Activated CD4-positive, alpha-beta memory T cell treated with anti-CD3 and anti-CD28 coated beads for 36 hours (primary cell): ENCODE results near the gene CDH24. TPM values are rescaled to one million over a fixed set of nuclear protein-coding genes. Genes with fewer than 3 reads are reported as not detected.

Source experiments
- CTCF ChIA-PET: fragments of 350-600 bp; sonication (Branson Sonifier 250); formaldehyde crosslinking; loops from one replicate; lab custom pipeline; 2021; ENCODE audit warnings: antibody characterized with exemption, inconsistent platforms; lab: Charles Lee
- POLR2A ChIA-PET: fragments of 350-600 bp; sonication (Branson Sonifier 250); formaldehyde crosslinking; loops from one replicate; lab custom pipeline; 2021; ENCODE audit warnings: antibody characterized with exemption; lab: Charles Lee
- DNase-seq: peaks from one replicate; pipeline ENCODE4 v3.0.0-alpha.2; 2020
- H3K27ac Mint-ChIP-seq: one replicate; pipeline ENCODE4 v1.8.0; 2021; ENCODE audit warnings: mixed read lengths
- H3K27me3 Mint-ChIP-seq: one replicate; pipeline ENCODE4 v1.8.0; 2021; ENCODE audit warnings: mixed read lengths
- H3K36me3 Mint-ChIP-seq: one replicate; pipeline ENCODE4 v1.8.0; 2021; ENCODE audit warnings: mixed read lengths
- H3K4me1 Mint-ChIP-seq: one replicate; pipeline ENCODE4 v1.8.0; 2021; ENCODE audit warnings: low read depth, mixed read lengths
- H3K4me3 Mint-ChIP-seq: one replicate; pipeline ENCODE4 v1.8.0; 2021; ENCODE audit warnings: mild to moderate bottlenecking, mixed read lengths
- H3K9me3 Mint-ChIP-seq: one replicate; pipeline ENCODE4 v1.8.0; 2021; ENCODE audit warnings: mixed read lengths
- intact Hi-C: fragments of 100-400 bp; cut with micrococcal nuclease; formaldehyde crosslinking; loops from one replicate; pipeline ENCODE4 v1.15.1; 2023
- total RNA-seq, 2 experiments: library from RNA; stranded (reverse); gene quantifications; one replicate each; pipeline ENCODE4 v1.2.3, GENCODE V29; 2021

The CDH24 gene
- total RNA-seq, 2 experiments from 2014 or later = 1.00 to 1.1 TPM

- Mint-ChIP-seq H3K27ac (no peak overlapping the region), H3K4me3 (no peak overlapping the region)
Observed at GRCh38 chr14:23097786-23098185, 40.5 kb upstream of the CDH24 start.

GRCh38 chr14:23095196-23096108 is 38.1 kb upstream of the CDH24 start, which contains the start of gene C14orf119:
TSS of gene C14orf119 (plus strand) at chr14:23095505. CDS start at chr14:23097659, 2,154 bp downstream.
- no peaks in the 10 kb centered on the region for H3K27me3 Mint-ChIP-seq
- H3K4me1 Mint-ChIP-seq = peaks cover 40% of the 10 kb centered on the region
- CTCF ChIA-PET = interaction anchor here (0.6 to 3.4 kb wide), 20 partner anchors 10 to 231 kb away, joined by 3 to 64 read pairs (median 6); partner anchors contain the start of genes CDH24 and PABPN1
- H3K36me3 Mint-ChIP-seq = peaks cover 40% of the 10 kb centered on the region
- no peak within 1 kb of the TSS for H3K27ac Mint-ChIP-seq
- intact Hi-C loops = loop anchor here (1.0 to 2.0 kb wide), 7 partner anchors 10 to 457 kb away; partner anchors contain the start of genes PABPN1 and PSMB5
- no peaks in the 10 kb centered on the region for H3K9me3 Mint-ChIP-seq
- POLR2A ChIA-PET = interaction anchor here (0.6 to 2.1 kb wide), 14 partner anchors 10 to 251 kb away, joined by 3 to 17 read pairs (median 5); partner anchors contain the start of genes HOMEZ, LRP10, PABPN1 and PPP1R3E
- no peak within 1 kb of the TSS for H3K4me3 Mint-ChIP-seq
- peak; percentile 100 for DNase-seq

More at GRCh38 chr14:23097786-23098185, 40.5 kb upstream of the CDH24 start:
- ChIA-PET POLR2A (interaction anchor here (0.9 to 1.4 kb wide), 2 partner anchors 64 to 204 kb away, joined by 3 to 5 read pairs; partner anchors contain the start of gene PSMB5), CTCF (interaction anchor here (0.6 to 1.9 kb wide), 6 partner anchors 12 to 111 kb away, joined by 3 to 14 read pairs (median 7); no protein-coding TSS in a partner anchor)
- Mint-ChIP-seq H3K9me3 (no peaks in the 10 kb centered on the region), H3K4me1 (peaks cover 27% of the 10 kb centered on the region), H3K36me3 (peaks cover 29% of the 10 kb centered on the region), H3K27me3 (no peaks in the 10 kb centered on the region)
- no peak for DNase-seq
- intact Hi-C loops = no loop called here

- H3K27me3 Mint-ChIP-seq = no peaks in the 10 kb centered on the region
- peak; percentile 81 for DNase-seq
- peaks cover 48% of the 10 kb centered on the region for H3K36me3 Mint-ChIP-seq
- ChIA-PET CTCF (interaction anchor here (0.6 to 3.4 kb wide), 18 partner anchors 9 to 232 kb away, joined by 3 to 64 read pairs (median 6); partner anchors contain the start of genes CDH24 and PABPN1), POLR2A (interaction anchor here (0.6 to 2.1 kb wide), 13 partner anchors 9 to 251 kb away, joined by 3 to 17 read pairs (median 6); partner anchors contain the start of genes HOMEZ, LRP10, PABPN1 and PPP1R3E)
- no peak within 1 kb of the TSS for H3K4me3 Mint-ChIP-seq
- H3K9me3 Mint-ChIP-seq = no peaks in the 10 kb centered on the region
- peaks cover 44% of the 10 kb centered on the region for H3K4me1 Mint-ChIP-seq
- intact Hi-C loops = loop anchor here (1.0 to 2.0 kb wide), 7 partner anchors 9 to 458 kb away; partner anchors contain the start of genes PABPN1 and PSMB5
- no peak within 1 kb of the TSS for H3K27ac Mint-ChIP-seq
Observed at GRCh38 chr14:23094666-23095195, 37.4 kb upstream of the CDH24 start, which contains the start of gene ACIN1. TSS of gene ACIN1 (minus strand) at chr14:23095136. CDS start at chr14:23095112, 24 bp downstream.

DNA sequence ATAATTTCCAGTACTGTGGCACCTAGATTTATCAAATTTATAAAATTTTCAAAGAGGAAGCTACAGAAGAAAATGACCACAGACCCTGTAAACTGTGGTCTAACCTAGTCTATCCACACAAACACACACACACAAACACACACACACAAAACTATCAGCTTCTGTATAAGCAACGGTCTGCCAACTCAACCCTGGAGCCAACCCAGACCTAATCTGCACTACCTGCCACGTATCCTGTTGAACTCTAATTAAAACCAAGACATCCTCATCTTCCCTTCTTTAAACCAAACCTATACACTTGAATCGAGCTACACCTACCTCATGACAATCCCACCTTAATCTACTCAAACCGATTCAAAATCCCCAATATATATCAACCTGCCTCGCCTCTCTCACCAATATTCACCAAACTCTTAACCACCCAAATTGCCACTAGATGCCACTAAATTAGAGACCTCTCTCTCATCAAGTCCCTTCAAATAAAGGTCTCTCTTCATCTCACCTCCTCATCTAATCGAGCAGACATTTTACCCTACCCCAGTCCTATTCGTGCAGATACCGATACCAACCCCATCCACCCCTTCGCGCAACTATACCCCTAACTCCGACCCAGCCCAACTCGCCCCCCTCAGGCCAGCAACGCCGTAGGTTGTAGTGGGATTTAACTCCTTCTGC is 36.8 kb upstream of the CDH24 start:
- DNase-seq = no peak
- H3K4me3 Mint-ChIP-seq = no peak overlapping the region
- no peak overlapping the region for H3K27ac Mint-ChIP-seq
- peaks cover 52% of the 10 kb centered on the region for H3K36me3 Mint-ChIP-seq
- ChIA-PET CTCF (interaction anchor here (0.6 to 3.4 kb wide), 18 partner anchors 9 to 233 kb away, joined by 3 to 64 read pairs (median 6); partner anchors contain the start of genes CDH24 and PABPN1), POLR2A (interaction anchor here (1.5 to 2.1 kb wide), 8 partner anchors 8 to 228 kb away, joined by 3 to 17 read pairs (median 10); partner anchors contain the start of genes PABPN1, PPP1R3E and PRMT5)
- H3K9me3 Mint-ChIP-seq = no peaks in the 10 kb centered on the region
- intact Hi-C loops = loop anchor here (2.0 kb wide), 1 partner anchor 459 kb away; no protein-coding TSS in a partner anchor
- H3K4me1 Mint-ChIP-seq = peaks cover 50% of the 10 kb centered on the region
- no peaks in the 10 kb centered on the region for H3K27me3 Mint-ChIP-seq

DNA sequence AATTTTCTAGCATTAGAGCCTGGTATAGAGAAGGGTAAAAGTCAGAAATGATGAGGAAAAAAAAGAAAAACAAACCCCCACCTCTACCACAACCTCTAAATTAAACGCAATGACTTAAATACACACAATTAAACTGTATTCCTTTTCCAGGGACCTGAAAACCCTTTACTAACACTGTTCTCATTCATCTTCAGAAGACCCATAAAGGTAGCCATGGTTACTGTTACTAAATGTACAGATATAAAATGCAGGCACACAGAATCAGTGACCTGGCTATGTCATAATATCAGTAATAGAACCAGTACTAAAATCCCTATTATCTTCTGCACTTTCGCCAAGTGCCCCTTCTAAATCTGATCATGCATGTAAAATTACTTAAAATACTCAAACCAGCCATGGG is 36.2 kb upstream of the CDH24 start:
- Mint-ChIP-seq H3K27me3 (no peaks in the 10 kb centered on the region), H3K4me1 (peaks cover 50% of the 10 kb centered on the region), H3K4me3 (no peak overlapping the region), H3K36me3 (peaks cover 46% of the 10 kb centered on the region), H3K27ac (peak overlapping the region; percentile 74), H3K9me3 (no peaks in the 10 kb centered on the region)
- DNase-seq = no peak
- intact Hi-C loops = no loop called here
- ChIA-PET CTCF (interaction anchor here (2.3 to 3.4 kb wide), 6 partner anchors 8 to 207 kb away, joined by 11 to 64 read pairs (median 34); no protein-coding TSS in a partner anchor), POLR2A (interaction anchor here (1.8 kb wide), 1 partner anchor 26 kb away, joined by 8 read pairs; no protein-coding TSS in a partner anchor)

GRCh38 chr14:23093104-23093503 is 35.8 kb upstream of the CDH24 start:
- ChIA-PET POLR2A (interaction anchor here (1.2 kb wide), 1 partner anchor 14 kb away, joined by 3 read pairs; no protein-coding TSS in a partner anchor), CTCF (interaction anchor here (1.2 to 3.6 kb wide), 4 partner anchors 16 to 110 kb away, joined by 3 to 42 read pairs (median 10); partner anchors contain the start of gene AJUBA)
- H3K4me1 Mint-ChIP-seq = peaks cover 50% of the 10 kb centered on the region
- no peaks in the 10 kb centered on the region for H3K27me3 Mint-ChIP-seq
- no peaks in the 10 kb centered on the region for H3K9me3 Mint-ChIP-seq
- peak overlapping the region; percentile 43 for H3K4me3 Mint-ChIP-seq
- intact Hi-C loops = no loop called here
- H3K36me3 Mint-ChIP-seq = peaks cover 47% of the 10 kb centered on the region
- DNase-seq = no peak
- H3K27ac Mint-ChIP-seq = peak overlapping the region; percentile 74

DNA sequence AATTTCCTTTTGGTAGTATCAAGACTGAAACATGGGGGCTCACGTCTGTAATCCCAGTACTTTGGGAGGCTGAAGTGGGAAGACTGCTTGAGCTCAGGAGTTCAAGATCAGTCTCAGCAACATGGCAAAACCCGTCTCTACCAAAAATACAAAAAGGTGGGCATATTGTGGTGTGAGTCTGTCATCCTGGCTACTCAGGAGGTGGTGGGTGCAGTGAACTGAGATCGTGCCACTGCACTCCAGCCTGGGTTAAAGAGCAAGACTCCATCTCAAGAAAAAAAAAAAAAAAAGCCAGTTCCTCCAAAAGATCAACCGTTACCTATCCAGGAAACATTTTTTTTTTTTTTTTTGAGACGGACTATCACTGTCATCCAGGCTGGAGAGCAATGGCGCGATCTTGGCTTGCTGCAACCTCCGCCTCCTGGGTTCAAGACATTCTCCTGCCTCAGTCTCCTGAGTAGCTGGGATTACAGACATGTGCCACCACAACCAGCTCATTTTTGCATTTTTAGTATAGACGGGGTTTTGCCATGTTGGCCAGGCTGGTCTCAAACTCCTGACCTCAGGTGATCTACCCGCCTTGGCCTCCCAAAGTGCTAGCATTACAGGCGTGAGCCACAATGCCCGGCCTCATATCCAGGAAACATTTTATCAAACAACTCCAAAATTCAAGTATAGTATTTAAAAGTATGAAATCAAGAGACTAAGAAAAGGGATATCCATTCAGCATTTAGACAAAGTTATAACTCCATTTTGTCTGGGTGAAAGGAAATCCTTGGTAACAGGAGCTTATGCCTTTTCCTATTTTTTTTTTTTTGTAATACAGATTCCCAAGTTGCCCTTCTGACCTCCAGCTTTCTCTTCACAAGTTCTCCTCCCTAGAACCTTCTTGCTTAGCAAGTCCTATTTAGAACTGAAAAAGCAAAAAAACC is 34.2 kb upstream of the CDH24 start:
- ChIA-PET POLR2A (interaction anchor here (1.2 kb wide), 2 partner anchors 12 to 20 kb away, joined by 3 read pairs; no protein-coding TSS in a partner anchor), CTCF (interaction anchor here (1.0 to 7.2 kb wide), 11 partner anchors 12 to 162 kb away, joined by 3 to 67 read pairs (median 6); partner anchors contain the start of genes AJUBA and CDH24)
- H3K4me1 Mint-ChIP-seq = peaks cover 48% of the 10 kb centered on the region
- DNase-seq = no peak
- no peak overlapping the region for H3K4me3 Mint-ChIP-seq
- intact Hi-C loops = no loop called here
- peaks cover 48% of the 10 kb centered on the region for H3K36me3 Mint-ChIP-seq
- H3K9me3 Mint-ChIP-seq = no peaks in the 10 kb centered on the region
- no peaks in the 10 kb centered on the region for H3K27me3 Mint-ChIP-seq
- H3K27ac Mint-ChIP-seq = peak overlapping the region; percentile 79

- no peak overlapping the region for H3K4me3 Mint-ChIP-seq
- ChIA-PET CTCF (interaction anchor here (0.6 to 7.2 kb wide), 5 partner anchors 13 to 129 kb away, joined by 3 to 67 read pairs (median 8); no protein-coding TSS in a partner anchor), POLR2A (no interaction called here)
- H3K9me3 Mint-ChIP-seq = no peaks in the 10 kb centered on the region
- peaks cover 59% of the 10 kb centered on the region for H3K4me1 Mint-ChIP-seq
- H3K36me3 Mint-ChIP-seq = peaks cover 56% of the 10 kb centered on the region
- peak overlapping the region; percentile 23 for H3K27ac Mint-ChIP-seq
- H3K27me3 Mint-ChIP-seq = no peaks in the 10 kb centered on the region
- intact Hi-C loops = no loop called here
- DNase-seq = no peak
Observed at GRCh38 chr14:23090254-23090636, 32.9 kb upstream of the CDH24 start.

DNA sequence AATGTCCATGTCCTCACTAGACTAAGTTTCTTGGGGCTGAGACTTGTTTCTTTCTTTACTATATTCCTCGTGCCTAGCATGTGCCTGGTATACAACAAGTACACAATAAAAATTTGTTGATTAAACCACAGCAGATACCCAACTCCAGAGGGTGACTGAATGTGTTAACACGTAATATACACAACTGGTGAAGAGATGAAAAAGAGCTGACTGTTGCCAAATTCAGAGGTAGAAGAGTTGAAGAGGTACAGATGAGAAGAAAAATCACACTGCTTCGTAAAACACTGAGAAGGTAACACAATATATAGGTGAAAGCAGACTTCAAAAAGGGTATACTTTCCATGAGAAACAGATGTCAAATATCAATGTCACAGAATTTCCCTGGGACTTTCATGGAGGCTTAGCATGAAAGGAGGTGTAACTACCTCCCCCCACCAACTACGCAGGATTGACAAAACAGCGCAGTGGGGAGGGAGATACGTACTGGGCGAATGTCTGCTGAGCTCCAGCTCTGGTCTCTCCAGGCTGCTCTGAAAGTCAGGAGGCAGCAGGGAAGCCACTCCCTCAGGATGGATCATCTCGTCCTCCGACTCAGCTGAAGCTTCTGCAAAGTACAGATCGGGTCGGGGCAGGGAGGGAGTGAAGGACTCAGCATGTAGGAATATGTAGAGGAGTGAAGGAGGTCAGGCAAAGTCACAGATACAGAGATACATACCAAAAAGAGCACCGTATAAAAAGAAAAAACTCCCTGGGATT is 32.4 kb upstream of the CDH24 start:
- DNase-seq = no peak
- intact Hi-C loops = no loop called here
- no peaks in the 10 kb centered on the region for H3K27me3 Mint-ChIP-seq
- no peaks in the 10 kb centered on the region for H3K9me3 Mint-ChIP-seq
- POLR2A ChIA-PET = no interaction called here
- H3K4me1 Mint-ChIP-seq = peaks cover 65% of the 10 kb centered on the region
- no peak overlapping the region for H3K27ac Mint-ChIP-seq
- CTCF ChIA-PET = interaction anchor here (1.8 to 7.2 kb wide), 4 partner anchors 12 to 103 kb away, joined by 6 to 67 read pairs (median 25); no protein-coding TSS in a partner anchor
- peaks cover 58% of the 10 kb centered on the region for H3K36me3 Mint-ChIP-seq
- no peak overlapping the region for H3K4me3 Mint-ChIP-seq
